Skeletal muscle satellite cell (primary cell): Measurements from ENCODE around the gene DHFR.

Experiments used
- H3K27me3 ChIP-seq: 2 replicates; pipeline ENCODE4 v1.7.0; 2013; ENCODE audit warnings: low read length; ENCODE audit not compliant: control insufficient read depth, insufficient read depth
- H3K36me3 ChIP-seq: 2 replicates; pipeline ENCODE4 v1.7.0; 2013; ENCODE audit warnings: mild to moderate bottlenecking, control low read depth, low read length; ENCODE audit not compliant: insufficient read depth
- H3K4me1 ChIP-seq: 2 replicates; pipeline ENCODE4 v1.7.0; 2013; ENCODE audit warnings: low read length; ENCODE audit not compliant: control insufficient read depth, insufficient read depth
- H3K4me2 ChIP-seq: 2 replicates; pipeline ENCODE4 v1.7.0; 2013; ENCODE audit warnings: mild to moderate bottlenecking, low read length
- H3K4me3 ChIP-seq: 2 replicates; pipeline ENCODE4 v1.7.0; 2013; ENCODE audit warnings: low read length
- H3K9ac ChIP-seq: 2 replicates; pipeline ENCODE4 v1.7.0; 2013; ENCODE audit warnings: mild to moderate bottlenecking, low read depth, low read length, moderate library complexity
- H3K9me3 ChIP-seq: replicated peaks from 2 replicates; pipeline ENCODE4 v1.7.0; 2013; ENCODE audit warnings: mild to moderate bottlenecking, control low read depth, low read length

DHFR gene

DNA sequence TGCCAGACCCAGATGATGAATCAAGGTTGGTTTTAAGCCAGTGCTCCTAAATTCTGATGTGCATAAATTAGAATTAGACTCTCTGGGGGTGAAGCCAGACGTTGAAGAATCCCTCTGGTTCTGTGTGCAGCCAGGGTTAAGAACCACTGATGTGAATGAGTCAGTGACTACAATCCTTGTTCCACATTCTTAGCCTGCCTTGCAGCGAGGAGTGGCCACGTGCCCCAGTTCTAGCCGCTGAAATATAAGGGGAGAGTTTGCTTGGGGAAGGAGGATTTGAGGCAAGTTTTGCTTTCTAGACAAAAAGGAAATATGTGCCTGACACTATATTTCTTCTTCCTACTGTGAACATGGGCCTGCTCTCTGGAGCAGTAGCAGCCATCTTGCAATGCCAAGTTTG lies 34.6 kb downstream of the DHFR start:
- Histone ChIP-seq H3K9ac (no peak overlapping the region), H3K4me2 (no peak overlapping the region), H3K27me3 (no peaks in the 10 kb centered on the region), H3K36me3 (no peaks in the 10 kb centered on the region), H3K4me1 (no peaks in the 10 kb centered on the region), H3K4me3 (no peak overlapping the region), H3K9me3 (no peaks in the 10 kb centered on the region)

DNA sequence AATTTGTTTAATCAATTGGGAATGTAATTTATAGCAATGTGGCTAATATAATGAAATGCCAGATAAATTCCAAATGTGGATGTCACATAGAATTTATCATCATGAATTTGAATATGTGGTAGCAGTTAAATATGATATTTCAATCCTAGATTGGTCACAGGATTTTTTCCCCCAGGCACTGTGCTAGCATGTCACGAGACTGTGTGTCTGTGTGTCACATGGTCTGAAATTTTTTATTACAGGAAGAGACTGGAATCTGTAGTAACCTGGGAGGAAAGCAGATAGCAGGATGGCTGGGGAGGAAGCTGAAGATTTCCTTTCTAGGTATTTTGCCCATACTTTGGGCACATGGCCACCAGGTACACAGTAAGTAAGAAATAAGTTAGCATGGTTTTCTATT lies 35.7 kb downstream of the DHFR start:
- H3K9ac ChIP-seq, result no peak overlapping the region
- no peak overlapping the region for H3K4me3 ChIP-seq
- H3K4me1 ChIP-seq, result no peaks in the 10 kb centered on the region
- H3K27me3 ChIP-seq, result no peaks in the 10 kb centered on the region
- H3K36me3 ChIP-seq, result no peaks in the 10 kb centered on the region
- no peaks in the 10 kb centered on the region for H3K9me3 ChIP-seq
- H3K4me2 ChIP-seq, result no peak overlapping the region

DNA sequence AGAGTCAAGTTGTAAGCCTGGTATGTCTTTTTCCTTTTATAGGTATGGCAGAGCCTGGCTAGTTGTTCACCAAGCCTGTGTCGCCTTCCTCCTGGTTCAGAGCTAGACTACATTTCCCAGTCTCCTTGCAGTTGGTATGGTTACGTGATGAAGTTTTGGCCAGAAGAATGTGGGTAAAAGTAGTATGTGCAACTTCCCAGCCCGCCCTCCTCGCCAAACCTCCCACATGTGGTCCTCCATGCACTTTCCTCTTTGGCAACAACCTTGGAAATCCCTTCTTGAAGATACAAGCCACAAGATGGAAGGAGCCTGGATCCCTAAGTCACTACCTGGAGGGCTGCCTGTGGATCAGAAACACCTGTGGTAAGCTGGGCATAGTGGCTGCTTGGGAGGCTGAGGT lies 36.3 kb downstream of the DHFR start:
- H3K9me3 ChIP-seq, result no peaks in the 10 kb centered on the region
- H3K27me3 ChIP-seq, result no peaks in the 10 kb centered on the region
- no peaks in the 10 kb centered on the region for H3K36me3 ChIP-seq
- H3K4me1 ChIP-seq, result no peaks in the 10 kb centered on the region
- H3K4me3 ChIP-seq, result no peak overlapping the region
- no peak overlapping the region for H3K4me2 ChIP-seq
- no peak overlapping the region for H3K9ac ChIP-seq

DNA sequence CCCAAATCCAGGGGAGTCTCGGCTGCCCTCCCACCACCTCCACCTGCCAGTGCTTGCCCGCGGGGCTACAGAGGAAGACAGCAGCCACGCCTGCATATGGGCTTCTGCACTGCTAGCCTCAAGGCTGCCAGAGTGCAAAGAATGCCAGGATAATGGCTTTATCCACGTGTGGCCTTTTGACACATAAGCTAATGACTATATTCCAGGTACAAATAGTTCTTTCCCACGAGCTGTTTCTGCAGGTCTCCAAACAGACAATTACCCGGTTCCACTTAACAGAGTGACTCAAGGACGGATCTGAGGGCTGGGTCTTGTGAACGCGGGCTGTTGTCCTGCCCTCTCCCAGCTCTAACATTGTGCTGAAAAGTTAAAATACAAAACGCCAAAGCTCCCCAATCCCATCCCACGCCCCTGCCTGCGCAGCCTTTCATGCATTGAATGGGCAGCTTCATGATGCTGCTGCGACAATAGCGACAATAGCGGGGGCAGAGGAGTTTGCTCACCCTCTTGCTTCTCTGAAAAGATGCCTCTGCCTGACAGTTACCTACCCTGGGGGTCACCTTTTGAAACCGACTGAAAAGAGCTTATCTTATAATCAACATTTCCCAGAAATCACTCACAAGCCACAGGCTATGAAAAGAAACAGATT lies 39.4 kb downstream of the DHFR start:
- H3K36me3 ChIP-seq, result no peaks in the 10 kb centered on the region
- H3K9me3 ChIP-seq, result no peaks in the 10 kb centered on the region
- H3K27me3 ChIP-seq, result no peaks in the 10 kb centered on the region
- no peak overlapping the region for H3K4me2 ChIP-seq
- H3K4me1 ChIP-seq, result no peaks in the 10 kb centered on the region
- no peak overlapping the region for H3K4me3 ChIP-seq
- no peak overlapping the region for H3K9ac ChIP-seq

DNA sequence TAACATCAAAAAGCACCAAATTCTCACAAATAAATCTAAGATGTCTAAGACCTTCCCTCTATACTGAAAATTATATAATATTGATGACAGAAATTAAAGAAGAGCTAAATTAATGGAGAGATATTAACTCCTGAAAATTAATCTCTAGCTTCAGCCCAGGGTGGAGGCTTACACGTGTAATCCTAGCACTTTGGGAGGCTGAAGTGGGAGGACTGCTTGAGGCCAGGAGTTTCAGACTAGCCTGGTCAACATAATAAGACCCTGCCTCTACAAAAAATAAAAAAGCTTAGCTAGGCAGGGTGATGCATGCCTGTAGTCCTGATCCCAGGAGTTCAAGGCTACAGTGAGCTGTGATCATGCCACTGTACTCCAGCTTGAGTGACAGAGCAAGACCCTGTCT lies 45.1 kb downstream of the DHFR start:
- no peaks in the 10 kb centered on the region for H3K4me1 ChIP-seq
- no peaks in the 10 kb centered on the region for H3K9me3 ChIP-seq
- no peaks in the 10 kb centered on the region for H3K27me3 ChIP-seq
- H3K4me2 ChIP-seq, result no peak overlapping the region
- no peak overlapping the region for H3K9ac ChIP-seq
- H3K4me3 ChIP-seq, result no peak overlapping the region
- H3K36me3 ChIP-seq, result no peaks in the 10 kb centered on the region

DNA sequence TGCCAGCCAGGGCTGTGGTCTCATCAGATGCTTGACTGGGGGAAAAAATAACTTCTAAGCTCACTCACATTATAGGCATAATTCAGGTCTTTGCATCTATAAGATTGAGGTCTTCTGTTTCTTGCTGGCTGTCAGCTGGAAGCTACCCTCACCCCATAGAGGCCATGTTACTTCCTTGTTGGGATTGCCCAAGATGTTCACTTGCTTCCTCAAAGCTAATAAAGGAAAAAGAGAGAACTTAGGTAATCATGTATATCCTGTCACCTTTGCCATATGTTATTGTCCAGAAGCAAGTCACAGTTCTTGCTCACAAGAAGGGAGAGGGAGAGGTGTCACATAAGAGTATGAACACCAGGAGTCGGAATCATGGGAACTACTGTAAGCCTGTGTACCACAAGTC lies 46.1 kb downstream of the DHFR start:
- H3K9ac ChIP-seq, result no peak overlapping the region
- H3K36me3 ChIP-seq, result no peaks in the 10 kb centered on the region
- no peaks in the 10 kb centered on the region for H3K27me3 ChIP-seq
- H3K4me1 ChIP-seq, result no peaks in the 10 kb centered on the region
- H3K9me3 ChIP-seq, result no peaks in the 10 kb centered on the region
- no peak overlapping the region for H3K4me2 ChIP-seq
- H3K4me3 ChIP-seq, result no peak overlapping the region

DNA sequence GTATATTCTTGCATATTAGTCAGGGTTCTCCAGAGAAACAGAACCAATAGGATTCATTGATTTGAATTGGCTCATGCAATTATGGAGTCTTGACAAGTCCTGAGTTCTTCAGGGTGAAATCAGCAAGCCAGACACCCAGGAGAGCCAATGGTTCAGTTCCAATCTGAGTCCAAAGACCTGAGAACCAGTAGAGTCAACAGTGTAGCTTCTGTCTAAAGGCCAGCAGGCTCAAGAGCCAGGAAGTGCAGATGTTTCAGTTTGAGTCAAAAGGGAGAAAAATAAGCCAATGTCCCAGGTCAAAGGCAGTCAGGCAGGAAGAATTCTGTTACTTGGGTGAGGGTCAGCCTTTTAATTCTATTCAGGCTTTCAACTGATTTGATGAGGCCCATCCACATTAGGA lies 47.0 kb downstream of the DHFR start:
- Histone ChIP-seq H3K4me1 (no peaks in the 10 kb centered on the region), H3K9ac (no peak overlapping the region), H3K27me3 (no peaks in the 10 kb centered on the region), H3K4me2 (no peak overlapping the region), H3K36me3 (no peaks in the 10 kb centered on the region), H3K9me3 (no peaks in the 10 kb centered on the region), H3K4me3 (no peak overlapping the region)

DNA sequence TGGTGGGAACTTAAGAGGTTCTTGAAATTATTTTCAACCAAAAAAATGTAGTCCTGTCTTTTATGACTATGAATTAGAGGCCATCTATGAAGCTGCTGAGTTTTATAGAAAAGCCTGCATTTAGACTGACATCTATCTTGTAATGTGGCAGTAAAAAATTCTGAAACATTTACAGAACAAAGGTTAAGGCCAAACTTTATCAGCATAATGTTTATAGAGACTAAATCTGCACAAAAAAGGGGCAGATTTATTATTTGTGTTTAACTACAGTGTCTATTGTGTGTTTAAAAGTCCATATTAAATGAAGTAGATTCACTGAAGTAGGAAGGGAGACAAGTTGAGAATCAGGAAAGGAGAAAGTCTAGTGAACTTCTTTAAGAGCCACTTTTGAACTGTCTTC lies 47.4 kb downstream of the DHFR start:
- Histone ChIP-seq H3K4me3 (no peak overlapping the region), H3K4me1 (no peaks in the 10 kb centered on the region), H3K9me3 (no peaks in the 10 kb centered on the region), H3K9ac (no peak overlapping the region), H3K27me3 (no peaks in the 10 kb centered on the region), H3K4me2 (no peak overlapping the region), H3K36me3 (no peaks in the 10 kb centered on the region)

DNA sequence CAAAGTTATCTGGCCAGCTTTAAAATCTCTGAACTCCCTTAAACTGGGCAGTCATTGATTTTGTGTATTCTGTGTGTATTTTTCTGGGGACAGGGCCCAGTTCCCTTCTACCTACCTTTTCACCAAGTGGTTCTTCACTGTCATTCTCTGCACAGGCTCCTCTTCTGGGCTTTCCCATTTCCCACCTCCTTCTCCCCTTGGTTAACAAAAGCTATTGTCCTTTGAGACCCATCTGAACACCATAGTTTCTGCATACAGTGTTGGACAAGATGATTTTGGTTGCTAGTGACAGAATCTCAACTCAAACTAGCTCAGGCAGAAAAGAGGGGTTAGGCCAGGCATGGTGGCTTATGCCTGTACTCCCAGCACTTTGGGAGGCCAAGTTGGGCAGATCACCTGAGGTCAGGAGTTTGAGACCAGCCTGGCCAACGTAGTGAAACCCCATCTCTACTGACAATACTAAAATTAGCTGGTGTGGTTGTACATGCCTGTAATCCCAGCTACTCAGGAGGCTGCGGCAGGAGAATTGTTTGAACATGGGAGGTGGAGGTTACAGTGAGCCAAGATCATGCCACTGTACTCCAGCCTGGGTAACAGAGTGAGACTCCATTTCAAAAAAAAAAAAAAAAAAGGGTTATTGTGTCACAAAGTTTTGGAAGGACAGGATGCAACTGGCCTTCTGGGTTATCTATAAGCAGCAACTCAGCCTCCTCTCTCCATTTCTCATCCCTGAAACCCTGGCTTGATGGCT lies 53.7 kb downstream of the DHFR start:
- Histone ChIP-seq H3K4me2 (no peak overlapping the region), H3K36me3 (no peaks in the 10 kb centered on the region), H3K4me1 (no peaks in the 10 kb centered on the region), H3K9me3 (no peaks in the 10 kb centered on the region), H3K27me3 (no peaks in the 10 kb centered on the region), H3K9ac (no peak overlapping the region), H3K4me3 (no peak overlapping the region)

DNA sequence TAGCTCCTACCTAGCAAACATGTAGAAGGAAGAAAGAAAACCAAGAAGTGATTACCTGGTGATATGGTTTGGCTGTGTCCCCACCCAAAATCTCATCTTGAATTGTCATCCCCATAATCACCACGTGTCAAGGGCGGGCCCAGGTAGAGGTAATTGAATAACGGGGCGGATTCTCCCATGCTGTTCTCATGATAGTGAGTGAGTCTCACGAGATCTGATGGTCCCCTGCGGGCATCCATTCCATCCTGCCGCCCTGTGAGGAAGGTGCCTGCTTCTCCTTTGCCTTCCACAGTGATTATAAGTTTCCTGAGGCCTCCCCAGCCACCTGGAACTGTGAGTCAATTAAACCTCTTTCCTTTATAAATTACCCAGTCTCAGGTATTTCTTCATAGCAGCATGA lies 57.3 kb downstream of the DHFR start:
- Histone ChIP-seq H3K36me3 (no peaks in the 10 kb centered on the region), H3K27me3 (no peaks in the 10 kb centered on the region), H3K4me2 (no peak overlapping the region), H3K4me3 (no peak overlapping the region), H3K9ac (no peak overlapping the region), H3K4me1 (no peaks in the 10 kb centered on the region), H3K9me3 (no peaks in the 10 kb centered on the region)

DNA sequence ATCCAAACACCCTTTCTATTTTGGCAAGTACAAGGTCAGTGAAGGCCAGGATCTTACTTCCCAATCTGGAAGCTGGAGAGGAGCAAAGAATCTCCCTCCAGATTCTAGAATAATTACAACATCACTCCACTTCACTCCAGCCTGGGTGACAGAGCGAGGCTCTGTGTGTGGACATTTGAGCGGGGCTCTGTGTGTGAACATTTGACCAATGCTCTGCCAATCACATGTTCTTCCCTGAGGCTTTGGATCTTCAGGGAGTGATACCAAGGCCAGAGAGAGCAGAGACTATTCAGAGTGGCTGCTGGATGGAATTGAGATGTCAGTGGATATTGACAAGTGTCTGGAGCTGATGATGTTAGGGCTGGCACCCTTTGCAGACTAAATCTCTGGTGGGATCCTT lies 60.0 kb downstream of the DHFR start:
- Histone ChIP-seq H3K9me3 (no peaks in the 10 kb centered on the region), H3K4me3 (no peak overlapping the region), H3K9ac (no peak overlapping the region), H3K27me3 (no peaks in the 10 kb centered on the region), H3K4me1 (no peaks in the 10 kb centered on the region), H3K36me3 (no peaks in the 10 kb centered on the region), H3K4me2 (no peak overlapping the region)

DNA sequence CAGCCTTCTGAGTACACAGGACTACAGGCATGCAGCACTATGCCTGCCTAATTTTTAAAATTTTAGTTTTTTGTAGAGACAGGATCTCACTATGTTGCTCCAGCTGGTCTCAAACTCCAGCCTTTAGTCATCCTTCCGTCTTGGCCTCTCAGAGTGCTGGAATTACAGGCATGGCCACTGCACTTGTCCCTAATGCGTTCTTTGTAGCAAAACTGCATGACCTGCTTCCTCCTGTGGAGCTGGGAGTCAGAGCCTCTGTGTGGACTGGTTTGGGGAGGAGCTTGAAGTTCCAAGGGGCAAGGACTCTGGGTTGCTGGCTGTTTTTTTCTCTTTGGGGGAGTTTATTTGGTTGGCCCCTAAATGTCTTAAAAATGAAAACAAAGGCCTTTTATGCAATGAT lies 62.0 kb downstream of the DHFR start:
- H3K9ac ChIP-seq, result no peak overlapping the region
- H3K36me3 ChIP-seq, result no peaks in the 10 kb centered on the region
- no peaks in the 10 kb centered on the region for H3K9me3 ChIP-seq
- H3K4me1 ChIP-seq, result no peaks in the 10 kb centered on the region
- H3K4me2 ChIP-seq, result no peak overlapping the region
- H3K4me3 ChIP-seq, result no peak overlapping the region
- no peaks in the 10 kb centered on the region for H3K27me3 ChIP-seq
